Loucy (cell line): ENCODE measurements around the gene USP44.

Experiments used
- H2AFZ ChIP-seq: fragments of 200-600 bp; sonication (generic); 2 replicates; pipeline ENCODE4 v1.6.0; 2016; ENCODE audit warnings: antibody characterized with exemption, mild to moderate bottlenecking, low read length, moderate library complexity
- H3F3A ChIP-seq: fragments of 200-600 bp; 2 replicates; pipeline ENCODE4 v1.6.0; 2016; ENCODE audit warnings: antibody characterized with exemption, low read depth, mild to moderate bottlenecking
- H3K27me3 ChIP-seq: fragments of 200-600 bp; sonication (generic); 2 replicates; pipeline ENCODE4 v1.6.1; 2014; ENCODE audit warnings: low read length, mild to moderate bottlenecking; ENCODE audit not compliant: insufficient read depth, poor library complexity, severe bottlenecking
- H3K36me3 ChIP-seq: fragments of 200-600 bp; sonication (generic); 2 replicates; pipeline ENCODE4 v1.6.1; 2016; ENCODE audit warnings: low read length; ENCODE audit not compliant: insufficient read depth
- H3K4me1 ChIP-seq: fragments of 200-600 bp; sonication (generic); 2 replicates; pipeline ENCODE4 v1.5.1; 2014; ENCODE audit warnings: low read length, mild to moderate bottlenecking; ENCODE audit not compliant: insufficient read depth, poor library complexity, severe bottlenecking
- H3K4me2 ChIP-seq: fragments of 200-600 bp; sonication (generic); 2 replicates; pipeline ENCODE4 v1.6.0; 2014; ENCODE audit warnings: antibody characterized with exemption, low read length, low read depth, mild to moderate bottlenecking; ENCODE audit not compliant: poor library complexity, severe bottlenecking
- H3K4me3 ChIP-seq: fragments of 200-600 bp; sonication (generic); 2 replicates; pipeline ENCODE4 v1.5.1; 2014; ENCODE audit warnings: low read length, mild to moderate bottlenecking, mixed read lengths; ENCODE audit not compliant: poor library complexity, severe bottlenecking
- H3K79me2 ChIP-seq: fragments of 200-600 bp; sonication (generic); 2 replicates; pipeline ENCODE4 v1.6.1; 2014; ENCODE audit warnings: low read length; ENCODE audit not compliant: insufficient read depth
- H3K9ac ChIP-seq: fragments of 200-600 bp; sonication (generic); 2 replicates; pipeline ENCODE4 v1.6.0; 2014; ENCODE audit warnings: mild to moderate bottlenecking, low read depth, low read length, moderate library complexity; ENCODE audit not compliant: poor library complexity, severe bottlenecking
- H3K9me2 ChIP-seq: fragments of 200-600 bp; sonication (generic); replicated peaks from 2 replicates; pipeline ENCODE4 v1.6.1; 2016; ENCODE audit warnings: low read depth, low read length, mixed read lengths
- H3K9me3 ChIP-seq: fragments of 200-600 bp; sonication (generic); 2 replicates; pipeline ENCODE4 v1.6.1; 2014; ENCODE audit warnings: mild to moderate bottlenecking, antibody characterized with exemption, low read length, low read depth; ENCODE audit not compliant: insufficient read depth
- H4K20me1 ChIP-seq: fragments of 200-600 bp; sonication (generic); 2 replicates; pipeline ENCODE4 v1.6.0; 2014; ENCODE audit warnings: antibody characterized with exemption, low read length, mild to moderate bottlenecking; ENCODE audit not compliant: insufficient read depth, poor library complexity, severe bottlenecking
- EZH2phosphoT487 ChIP-seq: fragments of 200-600 bp; IDR thresholded peaks from 2 replicates; pipeline ENCODE4 v1.6.1; 2018; ENCODE audit warnings: antibody characterized with exemption, mild to moderate bottlenecking, moderate library complexity, borderline replicate concordance
- TF ChIP-seq, protein P1 (sequence below): fragments of 200-600 bp; sonication (generic); conservative IDR thresholded peaks from 2 replicates; pipeline ENCODE4 v1.5.1; 2014; ENCODE audit warnings: mild to moderate bottlenecking, antibody characterized with exemption, low read length

Gene USP44

DNA sequence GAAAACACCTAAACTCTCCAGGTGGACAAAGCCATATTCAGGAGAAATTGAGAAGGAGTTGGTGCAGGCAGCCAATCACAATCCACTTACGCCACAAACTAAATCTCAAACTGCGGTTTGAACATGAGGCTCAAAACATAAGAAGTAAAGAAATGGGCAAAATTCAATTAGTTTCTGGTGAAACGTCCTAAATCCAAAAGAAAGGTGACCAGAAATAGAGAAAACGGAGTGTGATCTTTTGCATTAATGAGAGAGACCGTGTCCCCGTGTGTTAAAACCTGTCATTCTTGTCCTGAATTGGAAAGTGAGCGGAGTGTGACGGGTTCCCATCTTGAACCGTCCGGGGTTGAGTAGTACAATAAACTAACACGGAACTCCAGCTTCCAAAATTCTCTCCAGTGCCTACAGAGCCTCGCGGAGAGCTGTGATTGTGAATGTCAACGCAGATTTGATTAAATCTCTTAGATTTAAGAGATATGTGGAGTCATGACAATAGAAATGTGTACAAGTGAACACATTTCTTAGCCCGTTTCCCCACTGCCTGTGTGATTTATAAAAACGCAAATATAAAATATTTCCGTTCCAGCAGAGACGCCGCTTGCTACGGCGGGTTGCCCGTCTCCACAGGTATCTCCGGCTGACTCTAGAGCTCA lies 77.9 kb downstream of the USP44 start:
- peak overlapping the region; percentile 87 for H3K4me2 ChIP-seq
- H3K9me3 ChIP-seq = no peaks in the 10 kb centered on the region
- no peaks in the 10 kb centered on the region for H3K9me2 ChIP-seq
- H3K4me1 ChIP-seq = peaks cover 41% of the 10 kb centered on the region
- peaks cover 34% of the 10 kb centered on the region for H4K20me1 ChIP-seq
- no peak for TF ChIP-seq EZH2phosphoT487
- TF ChIP-seq, protein P1, sequence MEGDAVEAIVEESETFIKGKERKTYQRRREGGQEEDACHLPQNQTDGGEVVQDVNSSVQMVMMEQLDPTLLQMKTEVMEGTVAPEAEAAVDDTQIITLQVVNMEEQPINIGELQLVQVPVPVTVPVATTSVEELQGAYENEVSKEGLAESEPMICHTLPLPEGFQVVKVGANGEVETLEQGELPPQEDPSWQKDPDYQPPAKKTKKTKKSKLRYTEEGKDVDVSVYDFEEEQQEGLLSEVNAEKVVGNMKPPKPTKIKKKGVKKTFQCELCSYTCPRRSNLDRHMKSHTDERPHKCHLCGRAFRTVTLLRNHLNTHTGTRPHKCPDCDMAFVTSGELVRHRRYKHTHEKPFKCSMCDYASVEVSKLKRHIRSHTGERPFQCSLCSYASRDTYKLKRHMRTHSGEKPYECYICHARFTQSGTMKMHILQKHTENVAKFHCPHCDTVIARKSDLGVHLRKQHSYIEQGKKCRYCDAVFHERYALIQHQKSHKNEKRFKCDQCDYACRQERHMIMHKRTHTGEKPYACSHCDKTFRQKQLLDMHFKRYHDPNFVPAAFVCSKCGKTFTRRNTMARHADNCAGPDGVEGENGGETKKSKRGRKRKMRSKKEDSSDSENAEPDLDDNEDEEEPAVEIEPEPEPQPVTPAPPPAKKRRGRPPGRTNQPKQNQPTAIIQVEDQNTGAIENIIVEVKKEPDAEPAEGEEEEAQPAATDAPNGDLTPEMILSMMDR = no peak
- H3F3A ChIP-seq = no peaks in the 10 kb centered on the region
- peak overlapping the region; percentile 89 for H3K4me3 ChIP-seq
- H3K36me3 ChIP-seq = peaks cover 14% of the 10 kb centered on the region; the same call in 1 of the 2 replicates
- peak overlapping the region; percentile 96 for H3K9ac ChIP-seq
- H2AFZ ChIP-seq = peak overlapping the region; percentile 99
- H3K79me2 ChIP-seq = peaks cover 44% of the 10 kb centered on the region
- no peaks in the 10 kb centered on the region for H3K27me3 ChIP-seq

- peaks cover 16% of the 10 kb centered on the region for H3K4me1 ChIP-seq
- H3K36me3 ChIP-seq = no peaks in the 10 kb centered on the region
- H3K79me2 ChIP-seq = peaks cover 14% of the 10 kb centered on the region
- TF ChIP-seq, protein P1 = no peak
- no peak for TF ChIP-seq EZH2phosphoT487
- peaks cover 8% of the 10 kb centered on the region for H4K20me1 ChIP-seq
- no peaks in the 10 kb centered on the region for H3K9me2 ChIP-seq
- H3K4me2 ChIP-seq = no peak overlapping the region
- H2AFZ ChIP-seq = no peak overlapping the region
- H3K27me3 ChIP-seq = no peaks in the 10 kb centered on the region
- H3F3A ChIP-seq = no peaks in the 10 kb centered on the region
- H3K4me3 ChIP-seq = no peak overlapping the region
- H3K9me3 ChIP-seq = no peaks in the 10 kb centered on the region
- no peak overlapping the region for H3K9ac ChIP-seq
Observed at GRCh38 chr12:95470300-95470699, 81.0 kb downstream of the USP44 start.
